ENCODE data around the gene OR8B8. TPM values are rescaled to one million over a fixed set of nuclear protein-coding genes. Genes with fewer than 3 reads are reported as not detected.
"Not testable (repeated sequence)": the region's sequence is repeated elsewhere in the genome, so short reads cannot be mapped to it uniquely, and the experiment has no call there.

OR8B8 gene
- total RNA-seq, 1 experiment from 2014 or later = not detected

GRCh38 chr11:124409906-124410305, 35.6 kb downstream of the OR8B8 start:
- Histone ChIP-seq H3K27me3 (ENCODE audit: insufficient read depth, low read length) (peaks cover 81% of the 10 kb centered on the region), H3K4me3 (replicated peaks in 1 of 2; ENCODE audit: low read depth in 1 of 2, low read length in 2 of 2) (no peak overlapping the region), H3K79me2 (ENCODE audit: insufficient read depth, low read length) (no peaks in the 10 kb centered on the region), H3K4me2 (ENCODE audit: low read length) (no peak overlapping the region), H4K20me1 (ENCODE audit: insufficient read depth) (no peaks in the 10 kb centered on the region), H3K27ac (ENCODE audit: low read depth, low read length) (no peak overlapping the region), H3K9ac (ENCODE audit: low read length) (no peak overlapping the region), H3K4me1 (ENCODE audit: control insufficient read depth in 1 of 2, insufficient read depth in 2 of 2, low read length in 2 of 2) (no peaks in the 10 kb centered on the region), H3K36me3 (ENCODE audit: control insufficient read depth in 1 of 2, insufficient read depth in 2 of 2, low read length in 2 of 2) (no peaks in the 10 kb centered on the region), H3K9me2 (ENCODE audit: insufficient read depth) (no peaks in the 10 kb centered on the region), H2AFZ (ENCODE audit: low read depth, low read length, poor library complexity, severe bottlenecking) (no peak overlapping the region), H3K9me3 (ENCODE audit: control insufficient read depth in 1 of 2, insufficient read depth in 1 of 2, low read depth in 1 of 2, low read length in 2 of 2) (no peaks in the 10 kb centered on the region)
- TF ChIP-seq CBX3 (IDR thresholded peaks at IDR 0.05; ENCODE audit: low read depth) = no peak
- no peak for TF ChIP-seq JUND (IDR thresholded peaks at IDR 0.05)
- no peak for TF ChIP-seq ZNF274 (IDR thresholded peaks at IDR 0.05; ENCODE audit: low read depth, low read length)
- no peak for TF ChIP-seq POLR2AphosphoS5 (IDR thresholded peaks at IDR 0.05; ENCODE audit: low read depth, low read length)
- no peak for TF ChIP-seq SRF (IDR thresholded peaks at IDR 0.05; ENCODE audit: low read depth)
- ChIA-PET POLR2A (no interaction called here), CTCF (no interaction called here), RAD21 (ENCODE audit: low non-redundant PET in 1 of 2, low total read pairs in 2 of 2, uncharacterized antibody in 2 of 2, unreplicated experiment in 2 of 2) (no interaction called here)
- no peak for DNase-seq (ENCODE audit: low read depth, low spot score)
- intact Hi-C loops (cut with micrococcal nuclease) = loop anchor here (10.0 kb wide), 2 partner anchors 425 to 455 kb away; partner anchors contain the start of gene ROBO3
- BruUV-seq (replicated peaks) = no TSS peak
- no peak for ATAC-seq

GRCh38 chr11:124405581-124405980, 39.9 kb downstream of the OR8B8 start:
- Histone ChIP-seq H4K20me1 (ENCODE audit: insufficient read depth) (no peaks in the 10 kb centered on the region), H3K9me3 (ENCODE audit: control insufficient read depth in 1 of 2, insufficient read depth in 1 of 2, low read depth in 1 of 2, low read length in 2 of 2) (no peaks in the 10 kb centered on the region), H3K27ac (ENCODE audit: low read depth, low read length) (no peak overlapping the region), H3K9ac (ENCODE audit: low read length) (no peak overlapping the region), H3K9me2 (ENCODE audit: insufficient read depth) (no peaks in the 10 kb centered on the region), H2AFZ (ENCODE audit: low read depth, low read length, poor library complexity, severe bottlenecking) (no peak overlapping the region), H3K79me2 (ENCODE audit: insufficient read depth, low read length) (no peaks in the 10 kb centered on the region), H3K36me3 (ENCODE audit: control insufficient read depth in 1 of 2, insufficient read depth in 2 of 2, low read length in 2 of 2) (no peaks in the 10 kb centered on the region), H3K4me2 (ENCODE audit: low read length) (no peak overlapping the region), H3K4me3 (replicated peaks in 1 of 2; ENCODE audit: low read depth in 1 of 2, low read length in 2 of 2) (no peak overlapping the region), H3K27me3 (ENCODE audit: insufficient read depth, low read length) (peaks cover 53% of the 10 kb centered on the region), H3K4me1 (ENCODE audit: control insufficient read depth in 1 of 2, insufficient read depth in 2 of 2, low read length in 2 of 2) (no peaks in the 10 kb centered on the region)
- POLR2A ChIA-PET = no interaction called here
- no peak for DNase-seq (ENCODE audit: low read depth, low spot score)
- RAD21 ChIA-PET (ENCODE audit: low non-redundant PET in 1 of 2, low total read pairs in 2 of 2, uncharacterized antibody in 2 of 2, unreplicated experiment in 2 of 2) = no interaction called here
- BruUV-seq (replicated peaks) = no TSS peak
- no peak for TF ChIP-seq TCF7L2 (IDR thresholded peaks at IDR 0.05; ENCODE audit: borderline replicate concordance, extremely low read depth, insufficient read depth, insufficient read length)
- TF ChIP-seq EZH2phosphoT487 (IDR thresholded peaks at IDR 0.05; ENCODE audit: borderline replicate concordance) = no peak; the same call in 1 of the 2 replicates
- intact Hi-C loops (cut with micrococcal nuclease) = no loop called here
- CTCF ChIA-PET = no interaction called here
- ATAC-seq = no peak

- CTCF ChIA-PET; DNase-seq (ENCODE audit: low read depth, low spot score); H3K9me2 ChIP-seq (ENCODE audit: insufficient read depth); POLR2A ChIA-PET; H2AFZ ChIP-seq (ENCODE audit: low read depth, low read length, poor library complexity, severe bottlenecking); RAD21 ChIA-PET (ENCODE audit: low non-redundant PET in 1 of 2, low total read pairs in 2 of 2, uncharacterized antibody in 2 of 2, unreplicated experiment in 2 of 2); H3K9me3 ChIP-seq (ENCODE audit: control insufficient read depth in 1 of 2, insufficient read depth in 1 of 2, low read depth in 1 of 2, low read length in 2 of 2); ATAC-seq; BruUV-seq (replicated peaks); H3K4me1 ChIP-seq (ENCODE audit: control insufficient read depth in 1 of 2, insufficient read depth in 2 of 2, low read length in 2 of 2); H3K4me2 ChIP-seq (ENCODE audit: low read length); H4K20me1 ChIP-seq (ENCODE audit: insufficient read depth); H3K4me3 ChIP-seq (replicated peaks in 1 of 2; ENCODE audit: low read depth in 1 of 2, low read length in 2 of 2); H3K27ac ChIP-seq (ENCODE audit: low read depth, low read length); H3K79me2 ChIP-seq (ENCODE audit: insufficient read depth, low read length); H3K9ac ChIP-seq (ENCODE audit: low read length); H3K36me3 ChIP-seq (ENCODE audit: control insufficient read depth in 1 of 2, insufficient read depth in 2 of 2, low read length in 2 of 2); intact Hi-C loops (cut with micrococcal nuclease): not testable (repeated sequence)
- peaks cover 32% of the 10 kb centered on the region for H3K27me3 ChIP-seq (ENCODE audit: insufficient read depth, low read length)
Observed at GRCh38 chr11:124403186-124403585, 42.3 kb downstream of the OR8B8 start.

Data from HCT116 (cell line).